HL-60 (cell line): ENCODE data around the gene EXOSC5.
"Not testable (repeated sequence)": the region's sequence is repeated elsewhere in the genome, so short reads cannot be mapped to it uniquely, and the experiment has no call there.

Experiments
- DNase-seq, 2 experiments: peaks; one replicate each; pipeline ENCODE4 v3.0.0-alpha.2; 2010 to 2020; ENCODE audit warnings: low read depth in 1 of 2, low spot score in 1 of 2
- H3K27ac ChIP-seq: fragments of 250-450 bp; sonication (Bioruptor Pico); replicated peaks from 2 replicates; pipeline ENCODE4 v1.5.1; 2020; ENCODE audit warnings: mild to moderate bottlenecking, moderate library complexity
- H3K27me3 ChIP-seq: fragments of 250-450 bp; sonication (Bioruptor Pico); 2 replicates; pipeline ENCODE4 v1.5.1; 2021; ENCODE audit warnings: mild to moderate bottlenecking, moderate library complexity; ENCODE audit not compliant: insufficient read depth, poor library complexity, severe bottlenecking
- H3K4me3 ChIP-seq: replicated peaks from 2 replicates; pipeline ENCODE4 v1.5.1; 2011; ENCODE audit warnings: mild to moderate bottlenecking, control low read depth, low read length; ENCODE audit not compliant: insufficient read depth
- GABPA ChIP-seq: IDR thresholded peaks from 2 replicates; pipeline ENCODE4 v1.6.1; 2012; ENCODE audit warnings: low read depth
- POLR2AphosphoS5 ChIP-seq: IDR thresholded peaks from 2 replicates; pipeline ENCODE4 v1.6.1; 2012; ENCODE audit warnings: low read depth
- SPI1 ChIP-seq: IDR thresholded peaks from 2 replicates; pipeline ENCODE4 v1.6.1; 2012; ENCODE audit warnings: low read depth, mild to moderate bottlenecking, borderline replicate concordance
- TF ChIP-seq, protein P1 (sequence below): IDR thresholded peaks from one replicate; pipeline ENCODE4 v1.5.1; 2011; ENCODE audit warnings: low read length, control low read depth, inconsistent platforms; ENCODE audit not compliant: insufficient read depth
- TF ChIP-seq, protein P2 (sequence below): IDR thresholded peaks from 2 replicates; pipeline ENCODE4 v1.6.1; 2012; ENCODE audit warnings: low read depth; ENCODE audit not compliant: insufficient replicate concordance

EXOSC5 gene

DNA sequence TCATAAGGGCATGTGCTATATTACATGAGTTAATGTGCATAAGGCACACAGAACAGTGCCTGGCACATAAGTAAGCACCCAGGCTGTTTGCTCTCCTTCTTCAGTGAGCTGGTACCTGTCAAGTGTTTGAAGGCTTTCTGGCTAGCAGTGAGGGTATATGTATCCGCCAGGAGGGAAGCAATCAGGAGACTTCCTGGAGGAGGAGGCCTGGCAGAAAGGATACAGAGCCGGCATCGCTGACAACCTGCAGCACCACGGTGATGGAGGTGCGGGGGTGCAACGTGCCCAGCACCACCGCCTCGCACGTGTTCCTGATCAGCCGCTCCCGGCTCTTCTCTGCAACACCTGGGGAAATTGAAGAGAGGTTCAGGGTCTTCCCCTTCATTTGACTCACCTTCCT, 5.5 kb downstream of the EXOSC5 start:
- TF ChIP-seq POLR2AphosphoS5: no peak
- TF ChIP-seq, protein P1, sequence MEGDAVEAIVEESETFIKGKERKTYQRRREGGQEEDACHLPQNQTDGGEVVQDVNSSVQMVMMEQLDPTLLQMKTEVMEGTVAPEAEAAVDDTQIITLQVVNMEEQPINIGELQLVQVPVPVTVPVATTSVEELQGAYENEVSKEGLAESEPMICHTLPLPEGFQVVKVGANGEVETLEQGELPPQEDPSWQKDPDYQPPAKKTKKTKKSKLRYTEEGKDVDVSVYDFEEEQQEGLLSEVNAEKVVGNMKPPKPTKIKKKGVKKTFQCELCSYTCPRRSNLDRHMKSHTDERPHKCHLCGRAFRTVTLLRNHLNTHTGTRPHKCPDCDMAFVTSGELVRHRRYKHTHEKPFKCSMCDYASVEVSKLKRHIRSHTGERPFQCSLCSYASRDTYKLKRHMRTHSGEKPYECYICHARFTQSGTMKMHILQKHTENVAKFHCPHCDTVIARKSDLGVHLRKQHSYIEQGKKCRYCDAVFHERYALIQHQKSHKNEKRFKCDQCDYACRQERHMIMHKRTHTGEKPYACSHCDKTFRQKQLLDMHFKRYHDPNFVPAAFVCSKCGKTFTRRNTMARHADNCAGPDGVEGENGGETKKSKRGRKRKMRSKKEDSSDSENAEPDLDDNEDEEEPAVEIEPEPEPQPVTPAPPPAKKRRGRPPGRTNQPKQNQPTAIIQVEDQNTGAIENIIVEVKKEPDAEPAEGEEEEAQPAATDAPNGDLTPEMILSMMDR: no peak
- no peak for TF ChIP-seq GABPA
- TF ChIP-seq, protein P2, sequence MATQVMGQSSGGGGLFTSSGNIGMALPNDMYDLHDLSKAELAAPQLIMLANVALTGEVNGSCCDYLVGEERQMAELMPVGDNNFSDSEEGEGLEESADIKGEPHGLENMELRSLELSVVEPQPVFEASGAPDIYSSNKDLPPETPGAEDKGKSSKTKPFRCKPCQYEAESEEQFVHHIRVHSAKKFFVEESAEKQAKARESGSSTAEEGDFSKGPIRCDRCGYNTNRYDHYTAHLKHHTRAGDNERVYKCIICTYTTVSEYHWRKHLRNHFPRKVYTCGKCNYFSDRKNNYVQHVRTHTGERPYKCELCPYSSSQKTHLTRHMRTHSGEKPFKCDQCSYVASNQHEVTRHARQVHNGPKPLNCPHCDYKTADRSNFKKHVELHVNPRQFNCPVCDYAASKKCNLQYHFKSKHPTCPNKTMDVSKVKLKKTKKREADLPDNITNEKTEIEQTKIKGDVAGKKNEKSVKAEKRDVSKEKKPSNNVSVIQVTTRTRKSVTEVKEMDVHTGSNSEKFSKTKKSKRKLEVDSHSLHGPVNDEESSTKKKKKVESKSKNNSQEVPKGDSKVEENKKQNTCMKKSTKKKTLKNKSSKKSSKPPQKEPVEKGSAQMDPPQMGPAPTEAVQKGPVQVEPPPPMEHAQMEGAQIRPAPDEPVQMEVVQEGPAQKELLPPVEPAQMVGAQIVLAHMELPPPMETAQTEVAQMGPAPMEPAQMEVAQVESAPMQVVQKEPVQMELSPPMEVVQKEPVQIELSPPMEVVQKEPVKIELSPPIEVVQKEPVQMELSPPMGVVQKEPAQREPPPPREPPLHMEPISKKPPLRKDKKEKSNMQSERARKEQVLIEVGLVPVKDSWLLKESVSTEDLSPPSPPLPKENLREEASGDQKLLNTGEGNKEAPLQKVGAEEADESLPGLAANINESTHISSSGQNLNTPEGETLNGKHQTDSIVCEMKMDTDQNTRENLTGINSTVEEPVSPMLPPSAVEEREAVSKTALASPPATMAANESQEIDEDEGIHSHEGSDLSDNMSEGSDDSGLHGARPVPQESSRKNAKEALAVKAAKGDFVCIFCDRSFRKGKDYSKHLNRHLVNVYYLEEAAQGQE: no peak
- no peak for TF ChIP-seq SPI1
- Histone ChIP-seq H3K27me3 (no peaks in the 10 kb centered on the region), H3K4me3 (no peak overlapping the region), H3K27ac (no peak overlapping the region)
- DNase-seq: no peak

DNA sequence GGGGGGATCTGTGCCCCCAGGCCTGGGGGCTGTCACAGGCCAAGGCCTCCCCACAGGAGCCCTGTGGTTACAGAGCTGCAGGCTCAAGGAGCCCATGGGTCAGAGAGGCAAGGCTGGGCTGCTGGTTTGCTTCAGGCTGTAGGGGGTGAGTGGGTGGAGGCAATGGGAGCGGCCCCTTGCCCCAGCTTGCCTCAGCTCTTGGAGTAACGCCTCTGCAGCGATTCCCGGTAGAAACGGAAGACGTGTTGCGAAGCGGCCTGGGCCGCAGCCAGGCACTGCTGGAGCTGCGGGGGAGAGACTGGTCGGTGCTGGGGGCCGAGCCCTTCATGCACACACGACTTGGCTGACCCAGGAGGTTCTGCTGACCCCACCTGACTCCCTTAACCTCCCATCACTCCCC, 10.7 kb downstream of the EXOSC5 start:
- H3K27ac ChIP-seq: no peak overlapping the region; the same call in 1 of the 2 replicates
- TF ChIP-seq SPI1 (no peak), GABPA (no peak), POLR2AphosphoS5 (no peak)
- TF ChIP-seq, protein P1: no peak
- TF ChIP-seq, protein P2: no peak
- DNase-seq: no peak

DNA sequence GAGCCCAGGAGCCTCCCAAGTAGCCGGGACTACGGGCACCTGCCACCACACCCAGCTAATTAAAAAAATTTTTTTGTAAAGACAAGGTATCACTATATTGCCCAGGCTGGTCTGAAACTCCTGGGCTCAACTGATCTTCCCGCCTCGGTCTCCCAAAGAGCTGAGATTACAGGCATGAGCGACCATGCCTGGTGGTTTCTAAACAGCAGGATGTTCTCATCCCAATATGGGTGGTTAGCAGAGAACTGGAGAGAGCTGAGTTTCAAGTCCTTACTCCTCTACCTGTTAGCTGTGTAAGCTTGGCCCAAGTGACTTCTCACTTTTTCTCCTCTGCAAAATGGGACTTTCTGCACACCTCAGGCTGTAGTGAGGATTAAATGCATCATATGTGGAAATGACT, 12.8 kb downstream of the EXOSC5 start:
- TF ChIP-seq SPI1 (no peak), POLR2AphosphoS5 (no peak), GABPA (no peak)
- TF ChIP-seq, protein P1: no peak
- TF ChIP-seq, protein P2: no peak
- no peak overlapping the region for H3K27ac ChIP-seq
- no peak for DNase-seq
- H3K4me3 ChIP-seq: no peak overlapping the region
- H3K27me3 ChIP-seq: no peaks in the 10 kb centered on the region

More for the DNA sequence above, 10.7 kb downstream of the EXOSC5 start:
- Histone ChIP-seq H3K27me3 (no peaks in the 10 kb centered on the region), H3K4me3 (no peak overlapping the region)

DNA sequence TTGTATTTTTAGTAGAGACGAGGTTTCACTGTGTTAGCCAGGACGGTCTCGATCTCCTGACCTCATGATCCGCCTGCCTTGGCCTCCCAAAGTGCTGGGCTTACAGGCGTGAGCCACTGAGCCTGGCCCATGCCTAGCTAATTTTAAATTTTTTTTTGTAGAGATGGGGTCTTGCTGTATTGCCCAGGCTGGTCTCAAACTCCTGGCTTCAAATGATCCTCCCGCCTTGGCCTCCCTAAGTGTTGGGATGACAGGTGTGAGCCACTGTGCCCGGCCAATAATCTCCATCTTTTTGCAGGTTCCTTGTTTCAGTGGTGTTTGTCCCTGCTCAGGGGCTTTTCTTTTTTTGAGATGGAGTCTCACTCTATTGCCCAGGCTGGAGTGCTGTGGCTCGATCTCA, 15.6 kb downstream of the EXOSC5 start:
- not testable (repeated sequence) for H3K27ac ChIP-seq, H3K4me3 ChIP-seq, H3K27me3 ChIP-seq, DNase-seq
